ENCODE data around the gene PHC2. TPM values are rescaled to one million over a fixed set of nuclear protein-coding genes. Genes with fewer than 3 reads are reported as not detected.
A peak's percentile ranks its signal among the peaks of the same experiment; 100 is the strongest.

Gene PHC2, protein sequence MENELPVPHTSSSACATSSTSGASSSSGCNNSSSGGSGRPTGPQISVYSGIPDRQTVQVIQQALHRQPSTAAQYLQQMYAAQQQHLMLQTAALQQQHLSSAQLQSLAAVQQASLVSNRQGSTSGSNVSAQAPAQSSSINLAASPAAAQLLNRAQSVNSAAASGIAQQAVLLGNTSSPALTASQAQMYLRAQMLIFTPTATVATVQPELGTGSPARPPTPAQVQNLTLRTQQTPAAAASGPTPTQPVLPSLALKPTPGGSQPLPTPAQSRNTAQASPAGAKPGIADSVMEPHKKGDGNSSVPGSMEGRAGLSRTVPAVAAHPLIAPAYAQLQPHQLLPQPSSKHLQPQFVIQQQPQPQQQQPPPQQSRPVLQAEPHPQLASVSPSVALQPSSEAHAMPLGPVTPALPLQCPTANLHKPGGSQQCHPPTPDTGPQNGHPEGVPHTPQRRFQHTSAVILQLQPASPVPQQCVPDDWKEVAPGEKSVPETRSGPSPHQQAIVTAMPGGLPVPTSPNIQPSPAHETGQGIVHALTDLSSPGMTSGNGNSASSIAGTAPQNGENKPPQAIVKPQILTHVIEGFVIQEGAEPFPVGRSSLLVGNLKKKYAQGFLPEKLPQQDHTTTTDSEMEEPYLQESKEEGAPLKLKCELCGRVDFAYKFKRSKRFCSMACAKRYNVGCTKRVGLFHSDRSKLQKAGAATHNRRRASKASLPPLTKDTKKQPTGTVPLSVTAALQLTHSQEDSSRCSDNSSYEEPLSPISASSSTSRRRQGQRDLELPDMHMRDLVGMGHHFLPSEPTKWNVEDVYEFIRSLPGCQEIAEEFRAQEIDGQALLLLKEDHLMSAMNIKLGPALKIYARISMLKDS
- 10 to 100 TPM; 43.0 to 43.7 TPM for total RNA-seq

DNA sequence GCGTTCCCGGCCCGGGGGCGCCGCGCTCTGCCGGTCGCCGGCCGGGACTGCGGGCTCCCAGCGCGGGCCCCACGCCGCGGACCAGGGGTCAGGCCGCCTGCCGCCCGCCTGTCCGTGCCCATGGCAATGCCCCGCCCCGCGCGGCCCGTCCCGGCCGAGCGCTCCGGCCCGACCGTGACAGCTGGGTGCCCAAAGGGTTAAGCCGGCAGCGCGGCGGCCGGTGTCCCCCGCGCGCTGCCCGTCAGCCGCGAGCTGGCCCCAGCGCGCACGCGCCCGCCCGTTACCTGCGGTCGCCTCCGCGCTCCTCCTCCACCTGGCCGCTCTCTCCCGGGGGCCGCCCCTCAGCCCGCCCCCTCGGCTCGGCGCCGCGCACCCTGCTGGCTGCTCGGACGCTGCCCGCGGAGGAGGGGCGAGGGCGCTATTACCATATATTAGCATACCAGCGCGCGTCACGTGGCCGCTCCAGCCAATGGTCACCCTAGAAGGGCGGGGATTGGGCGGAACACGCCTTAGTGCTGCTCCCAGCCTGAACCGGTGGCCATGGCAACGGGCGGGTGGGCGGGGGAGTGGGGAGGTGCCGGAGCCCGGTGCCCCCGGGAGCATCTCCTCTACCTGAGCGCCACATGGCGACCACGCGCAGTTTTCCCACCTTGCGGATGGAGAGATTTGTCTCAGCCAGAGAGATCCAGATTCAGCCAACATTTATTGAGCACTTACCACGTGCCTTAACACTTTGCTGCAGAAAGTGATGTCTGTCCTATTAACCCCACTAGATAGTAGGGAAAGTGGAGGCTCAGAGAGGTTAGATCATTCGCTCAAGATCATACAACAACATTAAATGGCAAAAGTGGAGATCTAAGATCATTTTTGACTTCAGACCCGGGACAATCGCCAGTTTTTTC is at the start of gene PHC2:
TSS of gene PHC2 (minus strand) at position 404 of the 902 bp plus-strand sequence. CDS start 55,556 bp downstream, outside the sequence.
- Mint-ChIP-seq H3K4me3 (peak within 1 kb of the TSS; percentile 66), H3K27ac (no peak within 1 kb of the TSS), H3K27me3 (peaks cover 21% of the 10 kb centered on the region), H3K9me3 (no peaks in the 10 kb centered on the region), H3K4me1 (peaks cover 8% of the 10 kb centered on the region), H3K36me3 (no peaks in the 10 kb centered on the region)
- DNase-seq (peak; percentile 89), ATAC-seq (ENCODE audit: low read depth) (peak; percentile 96)
- POLR2A ChIA-PET: no interaction called here

DNA sequence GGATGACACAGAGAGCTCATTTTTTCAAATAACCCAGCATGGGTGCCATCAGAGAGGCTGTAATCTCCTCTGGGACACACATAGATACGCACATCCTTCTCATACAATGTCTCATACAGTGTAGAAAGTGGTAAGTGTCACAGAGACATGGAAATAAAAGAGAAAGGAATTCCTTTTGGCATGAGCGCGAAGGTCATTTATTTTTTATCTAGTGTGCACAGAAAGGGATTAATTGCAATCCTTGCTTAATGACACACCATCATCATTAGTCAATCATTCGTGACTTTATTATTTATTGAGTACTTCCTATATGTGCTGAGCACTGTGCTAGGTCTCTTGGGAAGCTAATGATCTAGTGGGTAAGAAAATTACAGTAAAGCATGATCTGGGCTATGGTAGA is 46.6 kb upstream of the PHC2 start:
- Mint-ChIP-seq H3K27me3 (no peaks in the 10 kb centered on the region), H3K27ac (no peak overlapping the region), H3K36me3 (peaks cover 11% of the 10 kb centered on the region), H3K9me3 (no peaks in the 10 kb centered on the region), H3K4me1 (peaks cover 11% of the 10 kb centered on the region), H3K4me3 (no peak overlapping the region)
- ATAC-seq (ENCODE audit: low read depth) (no peak), DNase-seq (no peak)
- POLR2A ChIA-PET: no interaction called here

DNA sequence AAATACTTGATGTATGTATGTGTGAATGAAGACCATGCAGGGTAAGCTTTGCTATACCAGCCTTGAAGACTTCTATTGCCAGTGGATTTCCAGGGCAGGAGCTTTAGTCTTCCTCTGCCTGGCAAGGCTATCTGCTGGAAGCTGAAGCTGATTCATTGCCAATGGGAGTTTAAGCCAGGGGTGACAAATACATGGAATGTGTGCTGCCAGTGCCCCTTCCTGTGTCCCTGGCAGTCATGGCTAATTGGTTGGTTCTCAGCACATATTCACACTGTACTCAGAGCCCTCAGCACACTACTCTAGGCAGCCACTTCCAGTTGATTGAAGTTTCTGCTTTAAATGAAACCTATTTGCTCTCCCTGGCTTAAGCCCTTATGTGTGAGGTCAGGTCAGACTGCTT is 43.0 kb upstream of the PHC2 start:
- Mint-ChIP-seq H3K4me3 (no peak overlapping the region), H3K4me1 (peaks cover 31% of the 10 kb centered on the region), H3K27me3 (no peaks in the 10 kb centered on the region), H3K36me3 (peaks cover 6% of the 10 kb centered on the region), H3K27ac (no peak overlapping the region), H3K9me3 (no peaks in the 10 kb centered on the region)
- POLR2A ChIA-PET: no interaction called here
- DNase-seq (no peak), ATAC-seq (ENCODE audit: low read depth) (no peak)

DNA sequence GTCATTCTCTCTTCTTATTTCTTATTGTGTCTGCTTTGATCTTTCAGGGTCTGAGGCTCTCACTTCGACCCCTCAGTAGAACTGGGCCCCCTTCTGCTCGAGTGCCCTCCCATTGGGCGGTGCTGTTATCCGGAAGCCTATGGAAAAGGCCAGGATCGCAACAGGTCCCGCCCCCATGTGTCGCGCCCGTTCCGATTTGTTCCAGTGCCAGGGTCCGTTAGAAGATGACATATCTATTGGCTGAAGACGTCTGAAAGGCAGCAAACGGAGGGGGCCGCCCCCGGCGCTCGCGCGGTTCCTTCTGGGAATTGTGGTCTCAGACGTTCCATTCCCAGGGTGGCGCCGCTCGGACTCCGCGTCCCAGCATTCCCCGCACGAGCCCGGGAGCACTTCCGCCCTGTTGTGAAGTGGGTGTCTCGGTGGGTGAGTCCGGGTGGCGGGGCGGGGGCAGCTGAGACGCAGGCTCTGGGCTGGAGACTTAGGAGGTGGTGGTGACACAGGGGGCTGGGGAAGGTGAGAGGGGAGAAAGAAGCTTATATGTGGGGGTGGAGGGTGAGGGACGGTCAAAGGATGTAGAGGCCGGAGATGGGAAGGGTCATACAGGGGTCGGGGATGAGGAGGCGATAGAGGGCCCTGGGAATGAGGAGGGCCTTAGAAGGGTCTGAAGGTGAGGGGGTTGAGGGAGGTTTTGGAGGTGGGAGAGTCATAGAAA is 41.5 kb upstream of the PHC2 start, which contains the start of gene ZSCAN20:
TSS of gene ZSCAN20 (plus strand) at position 377 of the 712 bp plus-strand sequence. CDS start 6,644 bp downstream, outside the sequence.
- H3K9me3 Mint-ChIP-seq: no peaks in the 10 kb centered on the region
- POLR2A ChIA-PET: interaction anchor here (0.6 kb wide), 1 partner anchor 16 kb away, joined by 3 read pairs; no protein-coding TSS in a partner anchor
- H3K36me3 Mint-ChIP-seq: peaks cover 2% of the 10 kb centered on the region
- peaks cover 33% of the 10 kb centered on the region for H3K4me1 Mint-ChIP-seq
- peak within 1 kb of the TSS; percentile 87 for H3K4me3 Mint-ChIP-seq
- H3K27me3 Mint-ChIP-seq: no peaks in the 10 kb centered on the region
- H3K27ac Mint-ChIP-seq: peak within 1 kb of the TSS; percentile 72
- DNase-seq (peak; percentile 81), ATAC-seq (ENCODE audit: low read depth) (peak; percentile 96)

DNA sequence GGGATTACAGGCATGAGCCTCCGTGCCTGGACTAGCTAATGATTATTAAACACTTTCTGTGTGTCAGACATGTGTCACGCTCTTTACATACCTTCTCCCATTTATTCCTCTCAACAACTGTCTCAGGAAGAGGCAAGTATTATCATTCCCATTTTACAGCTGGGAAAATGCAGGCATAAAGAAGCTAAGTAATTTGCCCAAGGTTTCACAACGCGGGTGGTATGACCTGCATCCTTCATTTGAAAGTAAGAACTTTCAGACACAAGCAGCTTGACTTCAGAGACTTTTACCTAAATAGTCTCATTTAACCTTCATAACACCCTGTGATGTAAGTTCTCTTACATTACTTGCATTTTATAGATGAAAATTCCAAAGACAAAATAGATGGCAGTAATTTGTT is 40.5 kb upstream of the PHC2 start:
- Mint-ChIP-seq H3K9me3 (no peaks in the 10 kb centered on the region), H3K27ac (no peak overlapping the region), H3K36me3 (no peaks in the 10 kb centered on the region), H3K27me3 (peaks cover 2% of the 10 kb centered on the region), H3K4me1 (peaks cover 33% of the 10 kb centered on the region), H3K4me3 (no peak overlapping the region)
- POLR2A ChIA-PET: interaction anchor here (1.5 kb wide), 1 partner anchor 16 kb away, joined by 5 read pairs; no protein-coding TSS in a partner anchor
- DNase-seq: no peak
- no peak for ATAC-seq (ENCODE audit: low read depth)

DNA sequence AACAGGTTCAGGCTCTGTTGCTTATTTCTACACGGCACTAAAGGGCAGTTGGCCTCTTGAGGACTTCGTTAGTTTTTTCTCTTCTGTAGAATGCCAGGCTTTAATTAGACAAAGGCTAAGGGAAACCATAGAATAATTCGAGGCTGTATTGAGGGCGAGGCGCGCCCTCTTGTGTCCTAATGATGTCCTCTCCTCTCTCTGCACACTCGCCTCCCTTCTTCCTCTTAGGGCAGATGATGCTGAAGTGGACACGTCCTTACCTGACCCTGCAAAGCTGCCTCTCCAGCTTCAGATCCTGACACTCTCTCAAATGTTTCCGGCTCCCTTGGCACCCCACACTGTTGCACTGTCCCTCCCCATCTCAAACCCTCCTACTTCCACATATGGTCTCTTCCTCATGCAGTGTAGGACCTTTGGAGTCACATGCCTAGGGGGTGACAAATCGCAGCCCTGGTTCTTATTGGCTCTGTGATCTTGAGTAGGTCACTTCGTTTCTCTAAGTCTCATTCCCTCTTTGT is 39.7 kb upstream of the PHC2 start:
- peak; percentile 48 for ATAC-seq (ENCODE audit: low read depth)
- Mint-ChIP-seq H3K9me3 (no peaks in the 10 kb centered on the region), H3K4me1 (peaks cover 33% of the 10 kb centered on the region), H3K36me3 (no peaks in the 10 kb centered on the region), H3K27me3 (peaks cover 5% of the 10 kb centered on the region), H3K4me3 (peak overlapping the region; percentile 61), H3K27ac (peak overlapping the region; percentile 10)
- POLR2A ChIA-PET: interaction anchor here (1.5 kb wide), 1 partner anchor 15 kb away, joined by 5 read pairs; no protein-coding TSS in a partner anchor
- DNase-seq: peak; percentile 69

DNA sequence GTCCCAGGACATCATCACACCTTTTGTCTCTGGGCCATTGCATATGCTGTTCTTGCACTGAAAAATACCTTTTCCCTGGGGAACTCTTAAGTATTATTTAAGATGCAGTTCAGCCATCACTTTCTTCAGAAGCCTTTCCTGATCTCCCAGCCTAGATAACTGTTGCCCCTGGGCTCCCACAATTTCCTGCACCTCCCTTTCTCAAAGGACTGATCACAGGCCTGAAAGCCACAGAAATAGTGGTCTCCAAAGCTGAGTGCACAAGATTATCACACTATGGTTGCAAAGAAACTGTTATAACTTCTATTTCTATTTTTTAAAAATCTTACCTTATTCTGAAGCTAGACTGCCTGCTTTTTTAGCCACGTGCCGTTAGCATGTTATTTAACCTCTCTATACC is 38.8 kb upstream of the PHC2 start:
- H3K27me3 Mint-ChIP-seq: peaks cover 12% of the 10 kb centered on the region
- no peaks in the 10 kb centered on the region for H3K36me3 Mint-ChIP-seq
- H3K9me3 Mint-ChIP-seq: no peaks in the 10 kb centered on the region
- H3K4me3 Mint-ChIP-seq: no peak overlapping the region
- no peak for ATAC-seq (ENCODE audit: low read depth)
- DNase-seq: no peak
- POLR2A ChIA-PET: no interaction called here
- no peak overlapping the region for H3K27ac Mint-ChIP-seq
- peaks cover 33% of the 10 kb centered on the region for H3K4me1 Mint-ChIP-seq

DNA sequence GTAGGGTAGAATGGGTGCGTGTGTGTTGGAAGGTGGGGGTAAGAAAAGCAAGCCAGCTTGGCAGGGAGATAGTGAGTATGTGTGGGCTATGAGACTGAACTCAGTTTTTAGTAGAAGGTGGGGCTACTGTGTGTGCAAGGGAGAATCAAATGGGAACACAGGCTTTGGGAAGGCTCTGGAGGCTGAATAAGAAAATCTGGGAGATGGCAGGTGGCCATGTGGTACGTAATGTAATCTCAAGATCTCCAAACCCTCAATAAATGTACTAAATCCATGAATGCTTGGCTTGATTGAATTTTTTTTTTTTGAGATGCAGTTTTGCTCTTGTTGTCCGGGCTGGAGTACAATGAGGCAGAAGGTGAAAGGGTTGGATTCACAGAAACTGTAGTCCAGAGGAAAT is 38.1 kb upstream of the PHC2 start:
- POLR2A ChIA-PET: no interaction called here
- Mint-ChIP-seq H3K4me3 (no peak overlapping the region), H3K27me3 (peaks cover 12% of the 10 kb centered on the region), H3K9me3 (no peaks in the 10 kb centered on the region), H3K4me1 (peaks cover 33% of the 10 kb centered on the region), H3K36me3 (no peaks in the 10 kb centered on the region), H3K27ac (no peak overlapping the region)
- DNase-seq: no peak
- no peak for ATAC-seq (ENCODE audit: low read depth)

DNA sequence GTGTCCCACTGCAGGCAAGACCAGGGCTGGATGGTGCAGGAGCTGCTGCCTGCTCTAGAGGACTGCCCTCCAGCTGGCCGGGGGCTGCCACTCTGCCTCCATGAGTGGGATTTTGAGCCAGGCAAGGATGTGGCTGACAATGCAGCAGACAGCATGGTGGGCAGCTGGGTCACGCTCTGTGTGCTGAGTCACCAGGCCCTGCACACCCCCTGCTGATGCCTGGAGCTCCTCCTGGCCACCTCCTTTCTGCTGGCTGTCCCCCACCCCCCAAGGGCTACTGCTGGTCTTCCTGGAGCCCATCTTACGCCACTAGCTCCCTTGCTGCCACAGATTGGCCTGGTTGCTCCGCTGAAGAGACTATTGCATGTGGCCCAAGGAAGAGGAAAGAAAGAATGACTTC is 37.6 kb upstream of the PHC2 start:
- H3K9me3 Mint-ChIP-seq: no peaks in the 10 kb centered on the region

DNA sequence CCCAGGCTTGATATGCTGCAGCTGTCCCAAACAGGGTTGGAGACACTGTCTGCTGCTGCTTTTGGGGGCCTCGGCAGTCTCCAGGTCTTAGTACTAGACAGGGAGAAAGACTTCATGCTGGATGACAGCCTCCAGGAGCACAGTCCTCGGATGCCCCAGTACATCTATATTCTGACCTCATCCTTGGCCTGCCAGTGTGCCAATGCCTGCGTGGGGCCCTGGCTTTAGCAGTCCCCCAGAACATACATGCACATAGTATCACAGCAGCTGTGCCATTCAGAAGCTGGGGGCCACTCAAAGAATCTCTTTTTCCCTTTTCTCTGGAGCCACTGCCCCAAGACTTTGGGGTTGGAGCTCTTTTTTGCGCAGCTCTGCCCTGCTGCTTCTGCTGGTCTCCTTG is 37.1 kb upstream of the PHC2 start:
- Mint-ChIP-seq H3K36me3 (no peaks in the 10 kb centered on the region), H3K4me3 (no peak overlapping the region)

More for the DNA sequence above, 37.6 kb upstream of the PHC2 start:
- POLR2A ChIA-PET: no interaction called here
- Mint-ChIP-seq H3K4me1 (peaks cover 32% of the 10 kb centered on the region), H3K4me3 (no peak overlapping the region), H3K36me3 (no peaks in the 10 kb centered on the region), H3K27me3 (peaks cover 12% of the 10 kb centered on the region), H3K27ac (no peak overlapping the region)
- ATAC-seq (ENCODE audit: low read depth) (no peak), DNase-seq (no peak)

DNA sequence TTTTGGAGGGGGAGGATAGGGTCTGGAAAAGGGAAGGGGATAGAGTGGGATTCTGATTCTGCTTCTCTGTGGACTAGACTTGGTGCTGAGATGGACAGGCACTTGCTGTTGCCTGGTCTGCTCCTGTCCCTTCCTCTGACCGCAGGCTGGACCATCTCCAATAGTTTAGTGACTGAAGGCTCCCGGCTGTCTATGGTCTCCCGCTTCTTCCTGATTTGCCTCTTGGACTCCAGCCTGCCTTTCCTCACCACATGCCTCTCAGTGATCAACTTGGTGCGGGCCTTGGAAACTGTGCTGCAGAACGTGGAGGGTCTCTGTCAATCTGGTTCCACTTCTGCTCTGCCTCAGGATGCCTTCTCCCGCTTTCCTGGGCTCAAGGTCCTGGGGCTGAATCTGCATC is 35.3 kb upstream of the PHC2 start:
- no peaks in the 10 kb centered on the region for H3K9me3 Mint-ChIP-seq

More for the DNA sequence above, 37.1 kb upstream of the PHC2 start:
- no peak overlapping the region for H3K27ac Mint-ChIP-seq
- DNase-seq (no peak), ATAC-seq (ENCODE audit: low read depth) (no peak)
- POLR2A ChIA-PET: no interaction called here
- peaks cover 12% of the 10 kb centered on the region for H3K27me3 Mint-ChIP-seq
- H3K4me1 Mint-ChIP-seq: peaks cover 28% of the 10 kb centered on the region
- no peaks in the 10 kb centered on the region for H3K9me3 Mint-ChIP-seq

DNA sequence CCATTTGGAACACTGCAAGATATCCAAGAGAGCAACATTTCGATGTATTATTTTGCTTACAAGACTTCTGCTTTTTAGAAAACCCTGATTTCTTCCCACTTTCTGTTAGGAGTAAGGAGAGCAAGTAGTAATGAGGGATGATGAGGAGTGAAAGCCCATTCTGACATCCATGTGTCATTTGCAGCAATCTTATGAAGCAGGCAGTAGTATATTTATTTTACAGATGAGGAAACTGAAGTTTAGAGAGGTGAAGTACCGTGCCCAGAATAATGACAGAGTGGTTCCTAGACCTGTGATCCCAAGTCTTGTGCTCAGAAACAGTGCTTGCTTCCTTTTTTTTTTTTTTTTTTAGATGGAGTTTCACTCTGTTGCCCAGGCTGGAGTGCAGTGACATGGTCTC is 34.4 kb upstream of the PHC2 start:
- H3K27ac Mint-ChIP-seq: no peak overlapping the region
- DNase-seq (no peak), ATAC-seq (ENCODE audit: low read depth) (no peak)
- H3K4me3 Mint-ChIP-seq: no peak overlapping the region
- peaks cover 11% of the 10 kb centered on the region for H3K4me1 Mint-ChIP-seq
- no peaks in the 10 kb centered on the region for H3K9me3 Mint-ChIP-seq
- H3K27me3 Mint-ChIP-seq: peaks cover 15% of the 10 kb centered on the region
- POLR2A ChIA-PET: no interaction called here
- no peaks in the 10 kb centered on the region for H3K36me3 Mint-ChIP-seq

More for the DNA sequence above, 35.3 kb upstream of the PHC2 start:
- Mint-ChIP-seq H3K27me3 (peaks cover 14% of the 10 kb centered on the region), H3K4me3 (no peak overlapping the region), H3K27ac (no peak overlapping the region), H3K4me1 (peaks cover 16% of the 10 kb centered on the region), H3K36me3 (no peaks in the 10 kb centered on the region)
- DNase-seq (no peak), ATAC-seq (ENCODE audit: low read depth) (no peak)
- POLR2A ChIA-PET: no interaction called here
